GM23338 (cell line): Measurements from ENCODE around the gene AGPAT3. TPM values are rescaled to one million over a fixed set of nuclear protein-coding genes. Genes with fewer than 3 reads are reported as not detected.

ENCODE experiments used
- ATAC-seq: fragments of 200-7000 bp; cut with Tn5 transposase; 3 replicates; pipeline ENCODE4 v1.9.1; 2020
- DNase-seq: peaks from one replicate; pipeline ENCODE4 v3.0.0-alpha.2; 2015; ENCODE audit warnings: low spot score
- H2AFZ ChIP-seq: fragments of 200-600 bp; sonication (generic); 2 replicates; pipeline ENCODE4 v1.8.0; 2016; ENCODE audit warnings: antibody characterized with exemption, mild to moderate bottlenecking, moderate library complexity
- H3F3A ChIP-seq: fragments of 200-600 bp; sonication (generic); replicated peaks from 2 replicates; pipeline ENCODE4 v1.8.0; 2017; ENCODE audit warnings: antibody characterized with exemption, mixed run types, low read depth
- H3K27ac ChIP-seq: fragments of 200-600 bp; sonication (generic); 2 replicates; pipeline ENCODE4 v1.6.1; 2016; ENCODE audit warnings: low read depth
- H3K27me3 ChIP-seq: fragments of 200-600 bp; sonication (generic); 2 replicates; pipeline ENCODE4 v1.8.0; 2016; ENCODE audit warnings: mild to moderate bottlenecking, mixed run types, moderate library complexity; ENCODE audit not compliant: insufficient read depth
- H3K36me3 ChIP-seq: fragments of 200-600 bp; sonication (generic); 2 replicates; pipeline ENCODE4 v1.8.0; 2016; ENCODE audit warnings: mild to moderate bottlenecking; ENCODE audit not compliant: insufficient read depth
- H3K4me1 ChIP-seq: fragments of 200-600 bp; sonication (generic); 2 replicates; pipeline ENCODE4 v1.8.0; 2016; ENCODE audit warnings: mild to moderate bottlenecking, moderate library complexity; ENCODE audit not compliant: insufficient read depth
- H3K4me2 ChIP-seq: fragments of 200-600 bp; sonication (generic); 2 replicates; pipeline ENCODE4 v1.7.1; 2017; ENCODE audit warnings: mixed run types
- H3K4me3 ChIP-seq: fragments of 200-600 bp; sonication (generic); 2 replicates; pipeline ENCODE4 v1.6.1; 2016; ENCODE audit warnings: mixed run types
- H3K79me2 ChIP-seq: fragments of 200-600 bp; sonication (generic); replicated peaks from 2 replicates; pipeline ENCODE4 v1.8.0; 2017; ENCODE audit warnings: mild to moderate bottlenecking; ENCODE audit not compliant: insufficient read depth
- H3K9me2 ChIP-seq: fragments of 200-600 bp; sonication (generic); 2 replicates; pipeline ENCODE4 v1.8.0; 2017; ENCODE audit not compliant: insufficient read depth
- H4K20me1 ChIP-seq: fragments of 200-600 bp; sonication (generic); replicated peaks from 2 replicates; pipeline ENCODE4 v1.8.0; 2017; ENCODE audit warnings: mild to moderate bottlenecking; ENCODE audit not compliant: insufficient read depth
- H3K27ac Mint-ChIP-seq: 2 replicates; pipeline ENCODE4 v1.8.0; 2020; ENCODE audit warnings: inconsistent platforms, mild to moderate bottlenecking, moderate library complexity, mixed read lengths
- H3K27me3 Mint-ChIP-seq: 3 replicates; pipeline ENCODE4 v1.8.0; 2022; ENCODE audit warnings: low read depth, mild to moderate bottlenecking, moderate library complexity, mixed read lengths, inconsistent platforms; ENCODE audit not compliant: insufficient read depth, poor library complexity
- H3K36me3 Mint-ChIP-seq: 3 replicates; pipeline ENCODE4 v1.8.0; 2021; ENCODE audit warnings: low read depth, mild to moderate bottlenecking, inconsistent platforms, moderate library complexity, mixed read lengths
- H3K4me1 Mint-ChIP-seq: 3 replicates; pipeline ENCODE4 v1.8.0; 2020; ENCODE audit warnings: mild to moderate bottlenecking, inconsistent platforms, mixed read lengths
- H3K4me3 Mint-ChIP-seq: 3 replicates; pipeline ENCODE4 v1.8.0; 2021; ENCODE audit warnings: moderate library complexity, mild to moderate bottlenecking, inconsistent platforms, mixed read lengths
- H3K9me3 Mint-ChIP-seq: 3 replicates; pipeline ENCODE4 v1.8.0; 2020; ENCODE audit warnings: moderate library complexity, mild to moderate bottlenecking, inconsistent platforms, mixed read lengths
- CREB1 ChIP-seq: fragments of 250-450 bp; sonication (Bioruptor Pico); IDR thresholded peaks from 2 replicates; pipeline ENCODE4 v1.5.0; 2020; ENCODE audit warnings: low read depth, mild to moderate bottlenecking, moderate library complexity
- EZH2 ChIP-seq: fragments of 200-600 bp; sonication (generic); IDR thresholded peaks from one replicate; pipeline ENCODE4 v1.8.0; 2017; ENCODE audit warnings: antibody characterized with exemption, mild to moderate bottlenecking, low read depth; ENCODE audit not compliant: unreplicated experiment
- EZH2phosphoT487 ChIP-seq: fragments of 200-600 bp; sonication (generic); IDR thresholded peaks from one replicate; pipeline ENCODE4 v1.8.1; 2018; ENCODE audit warnings: antibody characterized with exemption; ENCODE audit not compliant: unreplicated experiment
- NANOG ChIP-seq: IDR thresholded peaks from 2 replicates; pipeline ENCODE4 v1.6.1; 2016; ENCODE audit warnings: antibody characterized with exemption, borderline replicate concordance
- POLR2AphosphoS5 ChIP-seq: IDR thresholded peaks from 2 replicates; pipeline ENCODE4 v1.6.1; 2016; ENCODE audit warnings: antibody characterized with exemption, low read depth
- REST ChIP-seq: IDR thresholded peaks from one replicate; pipeline ENCODE4 v1.6.1; 2018; ENCODE audit warnings: antibody characterized with exemption; ENCODE audit not compliant: unreplicated experiment
- STAT1 ChIP-seq: IDR thresholded peaks from one replicate; pipeline ENCODE4 v1.6.1; 2016; ENCODE audit warnings: antibody characterized with exemption; ENCODE audit not compliant: unreplicated experiment
- ZNF114 ChIP-seq: fragments of 250-450 bp; sonication (Bioruptor Pico); IDR thresholded peaks from 2 replicates; pipeline ENCODE4 v1.5.0; 2020; ENCODE audit warnings: mild to moderate bottlenecking, moderate library complexity
- ZNF331 ChIP-seq: fragments of 250-450 bp; sonication (Bioruptor Pico); IDR thresholded peaks from 2 replicates; pipeline ENCODE4 v1.5.0; 2020; ENCODE audit warnings: low read depth, mild to moderate bottlenecking, moderate library complexity
- ZNF462 ChIP-seq: fragments of 250-450 bp; sonication (Bioruptor Pico); IDR thresholded peaks from 2 replicates; pipeline ENCODE4 v1.5.0; 2020; ENCODE audit warnings: mild to moderate bottlenecking, moderate library complexity
- polyA plus RNA-seq: library from polyadenylated mRNA; unstranded; fragments of >200 nt; fragmentation: Nextera tagmentation; extraction: Ambion mirVana; gene quantifications from 2 replicates; pipeline ENCODE4 v1.2.1, GENCODE V29; 2016
- total RNA-seq: library from RNA; depleted of rRNA; stranded (reverse); fragments of >200 nt; shearing (Covaris generic); gene quantifications from 2 replicates; pipeline ENCODE4 v1.2.3, GENCODE V29; 2014
- TF ChIP-seq, protein P1 (sequence below): IDR thresholded peaks from 2 replicates; pipeline ENCODE4 v1.6.1; 2016; ENCODE audit warnings: antibody characterized with exemption
- TF ChIP-seq, protein P2 (sequence below), 2 experiments: fragments of 200-600 bp in 1 of 2; sonication (generic) in 1 of 2; conservative IDR thresholded peaks; 2 replicates each; pipeline versions ENCODE4 v1.5.1 to v1.6.1; 2016 to 2017; ENCODE audit warnings: antibody characterized with exemption in 2 of 2, low read depth in 2 of 2, mild to moderate bottlenecking in 2 of 2, moderate library complexity in 1 of 2

The AGPAT3 gene
- total and polyA plus RNA-seq, 2 experiments from 2014 or later, result 2.1 to 6.1 TPM

GRCh38 chr21:43933680-43934079, 68.7 kb downstream of the AGPAT3 start (continued):
- no peak for TF ChIP-seq ZNF462 (CRISPR knock-in tag)
- TF ChIP-seq, protein P1, sequence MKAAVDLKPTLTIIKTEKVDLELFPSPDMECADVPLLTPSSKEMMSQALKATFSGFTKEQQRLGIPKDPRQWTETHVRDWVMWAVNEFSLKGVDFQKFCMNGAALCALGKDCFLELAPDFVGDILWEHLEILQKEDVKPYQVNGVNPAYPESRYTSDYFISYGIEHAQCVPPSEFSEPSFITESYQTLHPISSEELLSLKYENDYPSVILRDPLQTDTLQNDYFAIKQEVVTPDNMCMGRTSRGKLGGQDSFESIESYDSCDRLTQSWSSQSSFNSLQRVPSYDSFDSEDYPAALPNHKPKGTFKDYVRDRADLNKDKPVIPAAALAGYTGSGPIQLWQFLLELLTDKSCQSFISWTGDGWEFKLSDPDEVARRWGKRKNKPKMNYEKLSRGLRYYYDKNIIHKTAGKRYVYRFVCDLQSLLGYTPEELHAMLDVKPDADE, result no peak
- TF ChIP-seq STAT1, result no peak
- TF ChIP-seq NANOG, result no peak
- no peak for TF ChIP-seq CREB1
- no peak for TF ChIP-seq EZH2

DNA sequence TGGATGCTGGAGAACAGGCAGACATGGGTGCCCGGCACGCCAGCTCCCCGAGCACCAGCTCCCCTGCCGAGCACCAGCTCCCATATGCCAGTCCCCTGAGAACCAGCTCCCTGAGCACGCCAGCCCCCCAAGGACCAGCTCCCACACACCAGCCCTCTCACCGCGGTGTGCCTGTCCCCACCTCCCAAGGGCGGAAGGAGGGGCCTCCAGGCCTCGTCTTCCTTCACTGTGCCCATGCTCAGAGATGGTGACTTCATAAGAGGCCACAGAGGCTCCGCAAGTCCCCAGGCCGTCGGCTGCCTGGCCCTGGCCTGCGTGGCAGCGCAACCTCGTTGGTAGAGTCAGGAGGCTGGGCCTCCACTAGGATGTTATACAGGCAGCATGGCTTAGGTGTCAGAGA, 69.1 kb downstream of the AGPAT3 start:
- Histone ChIP-seq H3K4me1 (no peaks in the 10 kb centered on the region; the same call in 1 of the 2 replicates), H2AFZ (no peak overlapping the region), H3K4me2 (no peak overlapping the region), H3K27ac (no peak overlapping the region), H3K4me3 (no peak overlapping the region), H3K36me3 (no peaks in the 10 kb centered on the region), H3K9me2 (no peaks in the 10 kb centered on the region), H4K20me1 (no peaks in the 10 kb centered on the region), H3F3A (no peaks in the 10 kb centered on the region), H3K79me2 (no peaks in the 10 kb centered on the region), H3K27me3 (no peaks in the 10 kb centered on the region)
- Mint-ChIP-seq H3K27me3 (peaks cover 23% of the 10 kb centered on the region), H3K36me3 (no peaks in the 10 kb centered on the region), H3K9me3 (no peaks in the 10 kb centered on the region; the same call in 2 of the 3 replicates), H3K4me1 (peaks cover 7% of the 10 kb centered on the region), H3K4me3 (no peak overlapping the region), H3K27ac (no peak overlapping the region)
- ATAC-seq, result no peak
- no peak for DNase-seq
- TF ChIP-seq ZNF331 (no peak), POLR2AphosphoS5 (no peak), NANOG (no peak), CREB1 (no peak), REST (no peak), ZNF114 (CRISPR knock-in tag) (no peak), EZH2phosphoT487 (no peak)
- TF ChIP-seq, protein P1, result no peak
- TF ChIP-seq, protein P2, sequence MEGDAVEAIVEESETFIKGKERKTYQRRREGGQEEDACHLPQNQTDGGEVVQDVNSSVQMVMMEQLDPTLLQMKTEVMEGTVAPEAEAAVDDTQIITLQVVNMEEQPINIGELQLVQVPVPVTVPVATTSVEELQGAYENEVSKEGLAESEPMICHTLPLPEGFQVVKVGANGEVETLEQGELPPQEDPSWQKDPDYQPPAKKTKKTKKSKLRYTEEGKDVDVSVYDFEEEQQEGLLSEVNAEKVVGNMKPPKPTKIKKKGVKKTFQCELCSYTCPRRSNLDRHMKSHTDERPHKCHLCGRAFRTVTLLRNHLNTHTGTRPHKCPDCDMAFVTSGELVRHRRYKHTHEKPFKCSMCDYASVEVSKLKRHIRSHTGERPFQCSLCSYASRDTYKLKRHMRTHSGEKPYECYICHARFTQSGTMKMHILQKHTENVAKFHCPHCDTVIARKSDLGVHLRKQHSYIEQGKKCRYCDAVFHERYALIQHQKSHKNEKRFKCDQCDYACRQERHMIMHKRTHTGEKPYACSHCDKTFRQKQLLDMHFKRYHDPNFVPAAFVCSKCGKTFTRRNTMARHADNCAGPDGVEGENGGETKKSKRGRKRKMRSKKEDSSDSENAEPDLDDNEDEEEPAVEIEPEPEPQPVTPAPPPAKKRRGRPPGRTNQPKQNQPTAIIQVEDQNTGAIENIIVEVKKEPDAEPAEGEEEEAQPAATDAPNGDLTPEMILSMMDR (conservative IDR thresholded peaks at IDR 0.05; ENCODE audit: low read depth in 2 of 2), result no peak
